ENCODE measurements around the gene C1QBP.

DNA sequence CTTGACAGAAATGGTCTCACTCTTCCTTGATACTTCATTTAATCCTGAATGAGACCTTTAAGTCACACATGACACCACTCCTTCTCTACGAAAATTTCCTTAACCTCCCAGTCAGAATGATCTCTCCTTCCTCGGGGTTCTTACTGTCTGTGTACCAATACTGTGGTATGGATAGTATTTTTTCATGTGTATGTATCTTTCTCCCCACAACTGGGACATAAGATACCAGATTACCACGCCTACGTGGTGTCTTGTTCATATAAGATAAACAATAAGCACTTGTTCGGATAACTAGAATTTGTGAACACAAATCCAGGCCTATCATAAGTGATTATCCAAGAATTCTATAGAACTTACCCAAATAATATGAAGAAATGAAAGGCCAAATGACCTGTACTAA is 30.8 kb downstream of the C1QBP start:
- TF ChIP-seq, protein P1, sequence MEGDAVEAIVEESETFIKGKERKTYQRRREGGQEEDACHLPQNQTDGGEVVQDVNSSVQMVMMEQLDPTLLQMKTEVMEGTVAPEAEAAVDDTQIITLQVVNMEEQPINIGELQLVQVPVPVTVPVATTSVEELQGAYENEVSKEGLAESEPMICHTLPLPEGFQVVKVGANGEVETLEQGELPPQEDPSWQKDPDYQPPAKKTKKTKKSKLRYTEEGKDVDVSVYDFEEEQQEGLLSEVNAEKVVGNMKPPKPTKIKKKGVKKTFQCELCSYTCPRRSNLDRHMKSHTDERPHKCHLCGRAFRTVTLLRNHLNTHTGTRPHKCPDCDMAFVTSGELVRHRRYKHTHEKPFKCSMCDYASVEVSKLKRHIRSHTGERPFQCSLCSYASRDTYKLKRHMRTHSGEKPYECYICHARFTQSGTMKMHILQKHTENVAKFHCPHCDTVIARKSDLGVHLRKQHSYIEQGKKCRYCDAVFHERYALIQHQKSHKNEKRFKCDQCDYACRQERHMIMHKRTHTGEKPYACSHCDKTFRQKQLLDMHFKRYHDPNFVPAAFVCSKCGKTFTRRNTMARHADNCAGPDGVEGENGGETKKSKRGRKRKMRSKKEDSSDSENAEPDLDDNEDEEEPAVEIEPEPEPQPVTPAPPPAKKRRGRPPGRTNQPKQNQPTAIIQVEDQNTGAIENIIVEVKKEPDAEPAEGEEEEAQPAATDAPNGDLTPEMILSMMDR (conservative IDR thresholded peaks at IDR 0.05; ENCODE audit: low read depth, low read length): no peak
- no peak for TF ChIP-seq EZH2phosphoT487 (IDR thresholded peaks at IDR 0.05; ENCODE audit: borderline replicate concordance, low read length)
